ENCODE data around the gene EPHA4.

- TF ChIP-seq POLR2A (IDR thresholded peaks at IDR 0.05): no peak
- TF ChIP-seq CTCF (IDR thresholded peaks at IDR 0.05): no peak
- TF ChIP-seq POLR2AphosphoS5 (IDR thresholded peaks at IDR 0.05; ENCODE audit: insufficient read depth in 1 of 2, low read depth in 1 of 2): no peak
These were observed 91.3 kb downstream of the EPHA4 start for GRCh38 chr2:221480821-221481220.

All from vagina (tissue), 2 donors.